HepG2 (cell line): ENCODE data around the gene AP3D1. TPM values are rescaled to one million over a fixed set of nuclear protein-coding genes. Genes with fewer than 3 reads are reported as not detected.
A peak's percentile ranks its signal among the peaks of the same experiment; 100 is the strongest.

Experiments
- CENPT ChIP-seq: sonication (generic); formaldehyde crosslinking; IDR thresholded peaks from 2 replicates; pipeline ENCODE4 v1.8.0; 2022; ENCODE audit warnings: low read depth, mild to moderate bottlenecking, moderate library complexity, missing genetic modification reagents
- CENPX ChIP-seq: sonication (generic); formaldehyde crosslinking; IDR thresholded peaks from 2 replicates; pipeline ENCODE4 v1.9.0; 2021; ENCODE audit warnings: mild to moderate bottlenecking, missing genetic modification reagents, moderate library complexity
- EZH2 ChIP-seq: conservative IDR thresholded peaks from 2 replicates; pipeline ENCODE4 v1.6.1; 2012; ENCODE audit warnings: mild to moderate bottlenecking, low read depth, low read length, moderate library complexity
- FIP1L1 ChIP-seq: fragments of 200-400 bp; formaldehyde crosslinking; IDR thresholded peaks from 2 replicates; pipeline ENCODE4 v1.6.1; 2018; ENCODE audit warnings: low read depth, mild to moderate bottlenecking, low read length, moderate library complexity, borderline replicate concordance; ENCODE audit not compliant: insufficient read depth
- HIVEP1 ChIP-seq: sonication (generic); formaldehyde crosslinking; IDR thresholded peaks from 2 replicates; pipeline ENCODE4 v1.4.0; 2020; ENCODE audit warnings: mild to moderate bottlenecking, missing genetic modification reagents
- HNF4A ChIP-seq: sonication (generic); formaldehyde crosslinking; IDR thresholded peaks from 2 replicates; pipeline ENCODE4 v1.4.0; 2020; ENCODE audit warnings: missing genetic modification reagents
- MAX ChIP-seq: IDR thresholded peaks from 2 replicates; pipeline ENCODE4 v1.6.1; 2012; ENCODE audit warnings: inconsistent platforms
- MTA3 ChIP-seq: sonication (generic); formaldehyde crosslinking; IDR thresholded peaks from 2 replicates; pipeline ENCODE4 v1.4.0; 2020; ENCODE audit warnings: missing genetic modification reagents
- NKX3-1 ChIP-seq: sonication (generic); formaldehyde crosslinking; IDR thresholded peaks from 2 replicates; pipeline ENCODE4 v1.5.0; 2020; ENCODE audit warnings: missing genetic modification reagents
- RBM22 ChIP-seq: fragments of 200-400 bp; formaldehyde crosslinking; optimal IDR thresholded peaks from 2 replicates; pipeline ENCODE3; 2017; ENCODE audit warnings: mild to moderate bottlenecking, low read length, moderate library complexity
- RBM39 ChIP-seq: fragments of 200-400 bp; formaldehyde crosslinking; IDR thresholded peaks from one replicate; pipeline ENCODE4 v1.6.1; 2018; ENCODE audit warnings: antibody characterized with exemption, mild to moderate bottlenecking, low read depth, low read length; ENCODE audit not compliant: poor library complexity, severe bottlenecking
- RELA ChIP-seq: sonication (generic); formaldehyde crosslinking; IDR thresholded peaks from 2 replicates; pipeline ENCODE4 v1.4.0; 2020; ENCODE audit warnings: missing genetic modification reagents
- SNAPC2 ChIP-seq: sonication (generic); formaldehyde crosslinking; IDR thresholded peaks from 2 replicates; pipeline ENCODE4 v1.8.1; 2022; ENCODE audit warnings: mild to moderate bottlenecking, missing genetic modification reagents
- SOX6 ChIP-seq, 2 experiments: fragments of 450-650 bp in 1 of 2; sonication (generic) in 1 of 2; formaldehyde crosslinking in 1 of 2; IDR thresholded peaks; 2 replicates each; pipeline versions ENCODE4 v1.4.0 to v1.6.1; 2017 to 2020; ENCODE audit warnings: antibody characterized with exemption in 1 of 2, mild to moderate bottlenecking in 1 of 2, missing genetic modification reagents in 1 of 2
- TCF7 ChIP-seq: sonication (generic); IDR thresholded peaks from 2 replicates; pipeline ENCODE4 v1.6.1; 2016; ENCODE audit warnings: antibody characterized with exemption, low read depth
- XBP1 ChIP-seq: sonication (generic); formaldehyde crosslinking; IDR thresholded peaks from 2 replicates; pipeline ENCODE4 v1.5.0; 2020; ENCODE audit warnings: missing genetic modification reagents
- YEATS4 ChIP-seq: sonication (generic); formaldehyde crosslinking; IDR thresholded peaks from 2 replicates; pipeline ENCODE4 v1.4.0; 2020; ENCODE audit warnings: missing genetic modification reagents, borderline replicate concordance
- ZBTB1 ChIP-seq: sonication (generic); formaldehyde crosslinking; IDR thresholded peaks from 2 replicates; pipeline ENCODE4 v1.4.0; 2020; ENCODE audit warnings: missing genetic modification reagents, borderline replicate concordance
- ZKSCAN1 ChIP-seq: fragments of 150-350 bp; IDR thresholded peaks from 2 replicates; pipeline ENCODE4 v1.6.1; 2014; ENCODE audit warnings: low read length
- ZNF329 ChIP-seq: sonication (generic); formaldehyde crosslinking; IDR thresholded peaks from 2 replicates; pipeline ENCODE4 v1.9.0; 2021; ENCODE audit warnings: low read depth, mild to moderate bottlenecking, missing genetic modification reagents
- ZNF512B ChIP-seq: sonication (generic); formaldehyde crosslinking; IDR thresholded peaks from 2 replicates; pipeline ENCODE4 v1.5.1; 2020; ENCODE audit warnings: missing genetic modification reagents, mild to moderate bottlenecking, borderline replicate concordance
- ZNF598 ChIP-seq: sonication (generic); formaldehyde crosslinking; IDR thresholded peaks from 2 replicates; pipeline ENCODE4 v1.5.1; 2020; ENCODE audit warnings: mild to moderate bottlenecking, missing genetic modification reagents, borderline replicate concordance
- polyA plus RNA-seq, 8 experiments: library from polyadenylated mRNA; depleted of rRNA in 3 of 8; stranded (reverse) in 7 of 8; unstranded in 1 of 8; fragments of >200 nt; fragmentation: Illumina TruSeq in 4 of 8; extraction: Trizol in 4 of 8; gene quantifications; 2 replicates each; pipeline versions ENCODE4 v1.2.1 to v1.2.3, GENCODE V29; 2011 to 2016; ENCODE audit warnings: low read depth in 4 of 8, missing spikeins in 1 of 8, mixed read lengths in 1 of 8; ENCODE audit not compliant: insufficient read depth in 1 of 8
- total RNA-seq, 5 experiments: library from RNA; depleted of rRNA; stranded (reverse); fragments of >200 nt; fragmentation: Illumina TruSeq; extraction: Trizol; gene quantifications; 2 replicates each; pipeline ENCODE4 v1.2.3, GENCODE V29; 2016; ENCODE audit warnings: low read depth in 1 of 5
- TF ChIP-seq, protein P1 (sequence below): sonication (generic); formaldehyde crosslinking; conservative IDR thresholded peaks from 2 replicates; pipeline ENCODE4 v1.4.0; 2020; ENCODE audit warnings: missing genetic modification reagents
- TF ChIP-seq, protein P2 (sequence below): sonication (generic); formaldehyde crosslinking; IDR thresholded peaks from 2 replicates; pipeline ENCODE4 v1.4.0; 2020; ENCODE audit warnings: low read depth, mild to moderate bottlenecking, missing genetic modification reagents

AP3D1 gene
- total and polyA plus RNA-seq, 2 of the 13 experiments (the other 11 are each of a cell fraction or from before 2014, with no cell fraction given) = 68.0 to 82.6 TPM

- TF ChIP-seq ZNF329 (no peak), ZKSCAN1 (no peak), HNF4A (CRISPR knock-in tag) (peak; percentile 89), ZNF512B (CRISPR knock-in tag) (peak; percentile 40; the same call in 1 of the 2 replicates), CENPT (no peak), SOX6 (IDR thresholded peaks at IDR 0.05) (no peak), SOX6 (CRISPR knock-in tag; IDR thresholded peaks at IDR 0.05) (peak; percentile 84), MTA3 (no peak), ZBTB1 (CRISPR knock-in tag) (no peak), HIVEP1 (CRISPR knock-in tag) (peak; percentile 96), SNAPC2 (CRISPR knock-in tag) (no peak), CENPX (CRISPR knock-in tag) (no peak), XBP1 (CRISPR knock-in tag) (no peak; the same call in 1 of the 2 replicates), MAX (peak; percentile 50; the same call in 1 of the 2 replicates), ZNF598 (no peak), RBM22 (no peak), RELA (CRISPR knock-in tag) (no peak; the same call in 1 of the 2 replicates), TCF7 (peak; percentile 88), NKX3-1 (peak; percentile 72; the same call in 1 of the 2 replicates), YEATS4 (CRISPR knock-in tag) (peak; percentile 75), RBM39 (peak; percentile 45), EZH2 (no peak), FIP1L1 (no peak)
- TF ChIP-seq, protein P1, sequence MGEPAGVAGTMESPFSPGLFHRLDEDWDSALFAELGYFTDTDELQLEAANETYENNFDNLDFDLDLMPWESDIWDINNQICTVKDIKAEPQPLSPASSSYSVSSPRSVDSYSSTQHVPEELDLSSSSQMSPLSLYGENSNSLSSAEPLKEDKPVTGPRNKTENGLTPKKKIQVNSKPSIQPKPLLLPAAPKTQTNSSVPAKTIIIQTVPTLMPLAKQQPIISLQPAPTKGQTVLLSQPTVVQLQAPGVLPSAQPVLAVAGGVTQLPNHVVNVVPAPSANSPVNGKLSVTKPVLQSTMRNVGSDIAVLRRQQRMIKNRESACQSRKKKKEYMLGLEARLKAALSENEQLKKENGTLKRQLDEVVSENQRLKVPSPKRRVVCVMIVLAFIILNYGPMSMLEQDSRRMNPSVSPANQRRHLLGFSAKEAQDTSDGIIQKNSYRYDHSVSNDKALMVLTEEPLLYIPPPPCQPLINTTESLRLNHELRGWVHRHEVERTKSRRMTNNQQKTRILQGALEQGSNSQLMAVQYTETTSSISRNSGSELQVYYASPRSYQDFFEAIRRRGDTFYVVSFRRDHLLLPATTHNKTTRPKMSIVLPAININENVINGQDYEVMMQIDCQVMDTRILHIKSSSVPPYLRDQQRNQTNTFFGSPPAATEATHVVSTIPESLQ (CRISPR knock-in tag) = no peak
- TF ChIP-seq, protein P2, sequence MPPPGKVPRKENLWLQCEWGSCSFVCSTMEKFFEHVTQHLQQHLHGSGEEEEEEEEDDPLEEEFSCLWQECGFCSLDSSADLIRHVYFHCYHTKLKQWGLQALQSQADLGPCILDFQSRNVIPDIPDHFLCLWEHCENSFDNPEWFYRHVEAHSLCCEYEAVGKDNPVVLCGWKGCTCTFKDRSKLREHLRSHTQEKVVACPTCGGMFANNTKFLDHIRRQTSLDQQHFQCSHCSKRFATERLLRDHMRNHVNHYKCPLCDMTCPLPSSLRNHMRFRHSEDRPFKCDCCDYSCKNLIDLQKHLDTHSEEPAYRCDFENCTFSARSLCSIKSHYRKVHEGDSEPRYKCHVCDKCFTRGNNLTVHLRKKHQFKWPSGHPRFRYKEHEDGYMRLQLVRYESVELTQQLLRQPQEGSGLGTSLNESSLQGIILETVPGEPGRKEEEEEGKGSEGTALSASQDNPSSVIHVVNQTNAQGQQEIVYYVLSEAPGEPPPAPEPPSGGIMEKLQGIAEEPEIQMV (CRISPR knock-in tag) = no peak
These were observed 17.5 kb upstream of the AP3D1 start (continued) for GRCh38 chr19:2168619-2169424.
